ENCODE data around the gene ANO1.

Gene ANO1

GRCh38 chr11:70192666-70193410 lies 114.7 kb downstream of the ANO1 start:
- H3K79me2 ChIP-seq (ENCODE audit: insufficient read depth, low read length): no peaks in the 10 kb centered on the region
- H3F3A ChIP-seq (ENCODE audit: insufficient read depth, low read length): no peaks in the 10 kb centered on the region
- no peak overlapping the region for H3K9ac ChIP-seq (ENCODE audit: low read length)
- H3K9me2 ChIP-seq (ENCODE audit: low read depth, low read length): no peaks in the 10 kb centered on the region
- no peaks in the 10 kb centered on the region for H3K9me3 ChIP-seq (ENCODE audit: low read length)
- H4K20me1 ChIP-seq (ENCODE audit: insufficient read depth, low read length): no peaks in the 10 kb centered on the region
- no peaks in the 10 kb centered on the region for H3K4me1 ChIP-seq (ENCODE audit: insufficient read depth, low read length, severe bottlenecking)
- no peak overlapping the region for H3K4me3 ChIP-seq (ENCODE audit: low read depth, low read length, poor library complexity, severe bottlenecking)
- H2AFZ ChIP-seq (ENCODE audit: low read length): no peak overlapping the region
- no peak overlapping the region for H3K27ac ChIP-seq (ENCODE audit: low read depth, low read length, poor library complexity, severe bottlenecking)
- no peaks in the 10 kb centered on the region for H3K27me3 ChIP-seq (ENCODE audit: insufficient read depth, low read length)
- no peak overlapping the region for H3K4me2 ChIP-seq (ENCODE audit: low read length)
- TF ChIP-seq EZH2 (IDR thresholded peaks at IDR 0.05; ENCODE audit: borderline replicate concordance, low read length) (no peak), CTCF (IDR thresholded peaks at IDR 0.05; ENCODE audit: low read length) (no peak)
- H3K36me3 ChIP-seq (ENCODE audit: insufficient read depth, low read length): no peaks in the 10 kb centered on the region

GRCh38 chr11:70193411-70194292 lies 115.5 kb downstream of the ANO1 start:
- H3K4me1 ChIP-seq (ENCODE audit: insufficient read depth, low read length, severe bottlenecking): no peaks in the 10 kb centered on the region
- H3K9ac ChIP-seq (ENCODE audit: low read length): no peak overlapping the region
- H3K4me3 ChIP-seq (ENCODE audit: low read depth, low read length, poor library complexity, severe bottlenecking): no peak overlapping the region
- no peak overlapping the region for H3K4me2 ChIP-seq (ENCODE audit: low read length)
- H3K79me2 ChIP-seq (ENCODE audit: insufficient read depth, low read length): no peaks in the 10 kb centered on the region
- no peak for TF ChIP-seq CTCF (IDR thresholded peaks at IDR 0.05; ENCODE audit: low read length)
- TF ChIP-seq EZH2 (IDR thresholded peaks at IDR 0.05; ENCODE audit: borderline replicate concordance, low read length): no peak
- H3F3A ChIP-seq (ENCODE audit: insufficient read depth, low read length): no peaks in the 10 kb centered on the region
- H3K27ac ChIP-seq (ENCODE audit: low read depth, low read length, poor library complexity, severe bottlenecking): no peak overlapping the region
- no peaks in the 10 kb centered on the region for H3K9me2 ChIP-seq (ENCODE audit: low read depth, low read length)
- no peaks in the 10 kb centered on the region for H4K20me1 ChIP-seq (ENCODE audit: insufficient read depth, low read length)
- no peak overlapping the region for H2AFZ ChIP-seq (ENCODE audit: low read length)
- H3K27me3 ChIP-seq (ENCODE audit: insufficient read depth, low read length): no peaks in the 10 kb centered on the region
- no peaks in the 10 kb centered on the region for H3K9me3 ChIP-seq (ENCODE audit: low read length)
- no peaks in the 10 kb centered on the region for H3K36me3 ChIP-seq (ENCODE audit: insufficient read depth, low read length)

GRCh38 chr11:70194792-70195791 lies 117.0 kb downstream of the ANO1 start:
- H3K36me3 ChIP-seq (ENCODE audit: insufficient read depth, low read length): no peaks in the 10 kb centered on the region

More at GRCh38 chr11:70194792-70195791, 117.0 kb downstream of the ANO1 start:
- TF ChIP-seq EZH2 (IDR thresholded peaks at IDR 0.05; ENCODE audit: borderline replicate concordance, low read length) (no peak), CTCF (IDR thresholded peaks at IDR 0.05; ENCODE audit: low read length) (no peak)
- Histone ChIP-seq H3K4me3 (ENCODE audit: low read depth, low read length, poor library complexity, severe bottlenecking) (no peak overlapping the region), H3K9ac (ENCODE audit: low read length) (no peak overlapping the region), H3K9me3 (ENCODE audit: low read length) (no peaks in the 10 kb centered on the region), H4K20me1 (ENCODE audit: insufficient read depth, low read length) (no peaks in the 10 kb centered on the region), H3K4me1 (ENCODE audit: insufficient read depth, low read length, severe bottlenecking) (no peaks in the 10 kb centered on the region), H3K27ac (ENCODE audit: low read depth, low read length, poor library complexity, severe bottlenecking) (no peak overlapping the region), H3K27me3 (ENCODE audit: insufficient read depth, low read length) (no peaks in the 10 kb centered on the region), H2AFZ (ENCODE audit: low read length) (no peak overlapping the region), H3F3A (ENCODE audit: insufficient read depth, low read length) (no peaks in the 10 kb centered on the region), H3K9me2 (ENCODE audit: low read depth, low read length) (no peaks in the 10 kb centered on the region), H3K4me2 (ENCODE audit: low read length) (no peak overlapping the region), H3K79me2 (ENCODE audit: insufficient read depth, low read length) (no peaks in the 10 kb centered on the region)
